Sigmoid colon (tissue), 7 donors: ENCODE data around the gene SLC5A4. TPM values are rescaled to one million over a fixed set of nuclear protein-coding genes. Genes with fewer than 3 reads are reported as not detected.
"Not testable (repeated sequence)": the region's sequence is repeated elsewhere in the genome, so short reads cannot be mapped to it uniquely, and the experiment has no call there.

Experiments
- DNase-seq: peaks from one replicate; pipeline ENCODE4 v3.0.0-alpha.2; 2019
- H3K27ac ChIP-seq, 4 donors: fragments of 200-600 bp; sonication (generic); one replicate each; pipeline ENCODE4 v1.5.1; 2016 to 2019; ENCODE audit warnings: mild to moderate bottlenecking in 1 of 4
- H3K27me3 ChIP-seq, 3 donors: fragments of 200-600 bp; sonication (generic); one replicate each; pipeline ENCODE4 v1.5.1; 2019; ENCODE audit warnings: mild to moderate bottlenecking in 1 of 3
- H3K36me3 ChIP-seq, 4 donors: fragments of 200-600 bp; sonication (generic); one replicate each; pipeline ENCODE4 v1.5.1; 2016 to 2019
- H3K4me1 ChIP-seq, 4 donors: fragments of 200-600 bp; sonication (generic); one replicate each; pipeline ENCODE4 v1.5.1; 2017 to 2019
- H3K4me3 ChIP-seq, 4 donors: fragments of 200-600 bp; sonication (generic); one replicate each; pipeline ENCODE4 v1.5.1; 2017 to 2019; ENCODE audit warnings: mild to moderate bottlenecking in 2 of 4, moderate library complexity in 1 of 4
- H3K9me3 ChIP-seq, 4 donors: fragments of 200-600 bp in 3 of 4; sonication (generic) in 3 of 4; one replicate each; pipeline versions ENCODE4 v1.5.1 to v1.6.1; 2013 to 2019
- EP300 ChIP-seq, 4 donors: sonication (generic); formaldehyde crosslinking; IDR thresholded peaks; one replicate each; pipeline ENCODE4 v1.6.1; 2017; ENCODE audit warnings: antibody characterized with exemption in 4 of 4
- POLR2A ChIP-seq, 2 donors: fragments of 450-650 bp; IDR thresholded peaks; one replicate each; pipeline ENCODE4 v1.6.1; 2016; ENCODE audit warnings: antibody characterized with exemption in 2 of 2, mild to moderate bottlenecking in 2 of 2, moderate library complexity in 2 of 2
- POLR2AphosphoS5 ChIP-seq, 4 donors: sonication (generic); formaldehyde crosslinking; IDR thresholded peaks; one replicate each; pipeline ENCODE4 v1.6.1; 2017; ENCODE audit warnings: antibody characterized with exemption in 4 of 4
- WGBS, 2 donors: extraction: QIAGEN DNeasy Blood & Tissue Kit; methylation state at CpG; one replicate each; pipeline ENCODE4 v1.1.7; 2013; 5-methylcytosine and 5-hydroxymethylcytosine counted together
- intact Hi-C: fragments of 100-400 bp; cut with DNase I; formaldehyde crosslinking; loops from one replicate; pipeline ENCODE4 v1.15.1; 2023
- polyA plus RNA-seq, 3 donors: library from polyadenylated mRNA; stranded (reverse); fragments of 200-250 nt; gene quantifications; one replicate each; pipeline ENCODE4 v1.2.3, GENCODE V29; 2013
- total RNA-seq, 4 donors: library from RNA; depleted of rRNA; stranded (reverse); fragments of >200 nt; gene quantifications; one replicate each; pipeline ENCODE4 v1.1.0, GENCODE V29; 2016
- TF ChIP-seq, protein P1 (sequence below), 4 experiments: fragments of 450-650 bp in 3 of 4; fragments of 200-600 bp in 1 of 4; IDR thresholded peaks; one replicate each; pipeline ENCODE4 v1.5.1; 2016 to 2019; ENCODE audit warnings: antibody characterized with exemption in 4 of 4, mild to moderate bottlenecking in 3 of 4, moderate library complexity in 2 of 4
- donor health status: healthy with polysubstance abuse.
- donor health status: Bipolar disorder and iron deficiency.
- donor health status: healthy.

Gene SLC5A4
- total and polyA plus RNA-seq, 7 donors = 0.16 to 1.1 (median 0.36) TPM; not detected in 4

DNA sequence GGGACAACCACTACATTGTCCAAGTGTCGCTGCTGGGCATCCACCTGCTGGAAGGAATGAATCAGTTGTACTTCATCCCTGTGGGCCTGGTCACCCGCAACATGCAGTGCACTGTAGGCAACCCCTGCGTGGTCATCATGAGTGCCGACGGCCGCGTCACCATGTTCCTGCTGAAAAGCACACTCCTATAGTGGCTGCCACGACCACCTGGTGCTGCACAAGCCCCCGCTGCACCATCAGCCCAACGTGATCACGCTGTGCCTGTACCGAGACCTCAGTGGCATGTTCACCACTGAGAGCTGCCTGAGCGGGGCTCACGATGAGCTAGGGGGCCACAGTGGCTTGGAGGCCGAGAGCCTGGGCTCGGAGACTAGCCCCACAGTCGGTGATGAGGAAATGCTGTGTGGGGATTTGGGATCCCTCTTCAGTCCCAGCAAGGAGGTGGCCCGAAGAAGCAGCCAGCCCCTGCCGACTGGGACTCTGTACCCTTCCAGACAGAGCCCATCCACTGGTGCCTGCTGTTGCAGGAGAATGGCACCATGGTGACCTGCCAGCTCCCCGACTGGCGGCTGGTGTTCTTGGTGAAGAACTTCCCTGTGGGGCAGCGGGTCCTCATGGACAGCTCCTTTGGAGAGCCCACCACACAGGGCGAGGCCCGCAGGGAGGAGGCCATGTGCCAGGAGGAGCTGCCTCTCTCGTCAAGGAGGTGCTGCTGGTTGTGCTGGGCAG, 15.7 kb upstream of the SLC5A4 start:
- WGBS, 2 donors = 90 to 91% methylated on average over 25 of the region's 25 CpGs
- Histone ChIP-seq H3K27me3 (no peaks in the 10 kb centered on the region), H3K9me3 (no peaks in the 10 kb centered on the region), H3K4me3 (no peak overlapping the region), H3K36me3 (no peaks in the 10 kb centered on the region), H3K27ac (no peak overlapping the region), H3K4me1 (peaks cover 0 to 3% (median 0%) of the 10 kb centered on the region in 4 donors)
- intact Hi-C loops = no loop called here
- no peak for TF ChIP-seq POLR2A (IDR thresholded peaks at IDR 0.05)
- DNase-seq = no peak

DNA sequence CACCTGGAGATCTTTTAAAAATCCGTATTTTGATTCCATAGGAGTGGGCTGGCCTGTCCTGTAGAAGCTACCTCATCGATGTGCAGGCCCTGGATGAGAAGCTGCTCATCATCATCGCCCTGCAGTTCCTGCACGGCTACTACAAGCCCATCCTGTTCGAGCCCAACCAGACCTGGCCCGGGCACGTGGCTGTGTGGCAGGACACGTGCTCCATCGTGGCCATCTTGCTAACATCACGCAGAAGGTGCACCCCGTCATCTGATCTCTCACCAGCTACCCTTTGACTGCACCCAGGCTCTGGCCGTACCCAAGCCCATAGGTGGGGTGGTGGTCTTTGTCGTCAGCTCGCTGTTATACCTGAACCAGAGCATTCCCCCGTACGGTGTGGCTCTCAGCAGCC, 14.2 kb upstream of the SLC5A4 start:
- Histone ChIP-seq H3K4me3 (no peak overlapping the region), H3K27ac (no peak overlapping the region), H3K9me3 (no peaks in the 10 kb centered on the region), H3K27me3 (no peaks in the 10 kb centered on the region), H3K36me3 (no peaks in the 10 kb centered on the region), H3K4me1 (peaks cover 0 to 3% (median 0%) of the 10 kb centered on the region in 4 donors)
- DNase-seq = no peak
- 91 to 93% methylated on average over 16 of the region's 16 CpGs for WGBS, 2 donors
- intact Hi-C loops = no loop called here
- TF ChIP-seq EP300 (IDR thresholded peaks at IDR 0.05) (no peak), POLR2AphosphoS5 (IDR thresholded peaks at IDR 0.05) (no peak)
- TF ChIP-seq, protein P1, sequence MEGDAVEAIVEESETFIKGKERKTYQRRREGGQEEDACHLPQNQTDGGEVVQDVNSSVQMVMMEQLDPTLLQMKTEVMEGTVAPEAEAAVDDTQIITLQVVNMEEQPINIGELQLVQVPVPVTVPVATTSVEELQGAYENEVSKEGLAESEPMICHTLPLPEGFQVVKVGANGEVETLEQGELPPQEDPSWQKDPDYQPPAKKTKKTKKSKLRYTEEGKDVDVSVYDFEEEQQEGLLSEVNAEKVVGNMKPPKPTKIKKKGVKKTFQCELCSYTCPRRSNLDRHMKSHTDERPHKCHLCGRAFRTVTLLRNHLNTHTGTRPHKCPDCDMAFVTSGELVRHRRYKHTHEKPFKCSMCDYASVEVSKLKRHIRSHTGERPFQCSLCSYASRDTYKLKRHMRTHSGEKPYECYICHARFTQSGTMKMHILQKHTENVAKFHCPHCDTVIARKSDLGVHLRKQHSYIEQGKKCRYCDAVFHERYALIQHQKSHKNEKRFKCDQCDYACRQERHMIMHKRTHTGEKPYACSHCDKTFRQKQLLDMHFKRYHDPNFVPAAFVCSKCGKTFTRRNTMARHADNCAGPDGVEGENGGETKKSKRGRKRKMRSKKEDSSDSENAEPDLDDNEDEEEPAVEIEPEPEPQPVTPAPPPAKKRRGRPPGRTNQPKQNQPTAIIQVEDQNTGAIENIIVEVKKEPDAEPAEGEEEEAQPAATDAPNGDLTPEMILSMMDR (IDR thresholded peaks at IDR 0.05) = no peak

DNA sequence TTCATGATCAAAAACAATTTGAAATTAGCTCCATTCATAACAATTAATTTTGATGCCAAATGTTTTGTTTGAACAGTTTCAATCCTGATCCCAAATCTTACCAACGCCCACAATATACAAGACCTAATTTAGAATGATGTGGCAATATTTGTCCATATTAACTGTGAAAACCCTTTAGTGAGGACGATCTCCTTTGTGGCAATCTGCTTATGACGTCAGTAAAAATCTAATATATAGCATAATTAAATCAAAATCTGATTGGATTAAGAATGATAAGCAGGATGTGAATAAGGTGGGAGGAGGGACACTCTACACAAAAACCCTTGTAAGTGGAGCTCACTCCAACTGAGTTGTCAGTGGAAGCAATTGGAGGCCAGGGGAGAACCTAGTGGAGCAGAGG, 11.9 kb upstream of the SLC5A4 start:
- Histone ChIP-seq H3K9me3 (no peaks in the 10 kb centered on the region), H3K4me1 (peaks cover 0 to 3% (median 0%) of the 10 kb centered on the region in 4 donors), H3K27me3 (no peaks in the 10 kb centered on the region), H3K36me3 (no peaks in the 10 kb centered on the region), H3K27ac (no peak overlapping the region), H3K4me3 (no peak overlapping the region)
- WGBS, 2 donors = 45 to 68% methylated on average over 3 of the region's 3 CpGs
- no peak for DNase-seq
- intact Hi-C loops = no loop called here
- TF ChIP-seq POLR2A (IDR thresholded peaks at IDR 0.05) (no peak), POLR2AphosphoS5 (IDR thresholded peaks at IDR 0.05) (no peak), EP300 (IDR thresholded peaks at IDR 0.05) (no peak)
- TF ChIP-seq, protein P1 (IDR thresholded peaks at IDR 0.05) = no peak

DNA sequence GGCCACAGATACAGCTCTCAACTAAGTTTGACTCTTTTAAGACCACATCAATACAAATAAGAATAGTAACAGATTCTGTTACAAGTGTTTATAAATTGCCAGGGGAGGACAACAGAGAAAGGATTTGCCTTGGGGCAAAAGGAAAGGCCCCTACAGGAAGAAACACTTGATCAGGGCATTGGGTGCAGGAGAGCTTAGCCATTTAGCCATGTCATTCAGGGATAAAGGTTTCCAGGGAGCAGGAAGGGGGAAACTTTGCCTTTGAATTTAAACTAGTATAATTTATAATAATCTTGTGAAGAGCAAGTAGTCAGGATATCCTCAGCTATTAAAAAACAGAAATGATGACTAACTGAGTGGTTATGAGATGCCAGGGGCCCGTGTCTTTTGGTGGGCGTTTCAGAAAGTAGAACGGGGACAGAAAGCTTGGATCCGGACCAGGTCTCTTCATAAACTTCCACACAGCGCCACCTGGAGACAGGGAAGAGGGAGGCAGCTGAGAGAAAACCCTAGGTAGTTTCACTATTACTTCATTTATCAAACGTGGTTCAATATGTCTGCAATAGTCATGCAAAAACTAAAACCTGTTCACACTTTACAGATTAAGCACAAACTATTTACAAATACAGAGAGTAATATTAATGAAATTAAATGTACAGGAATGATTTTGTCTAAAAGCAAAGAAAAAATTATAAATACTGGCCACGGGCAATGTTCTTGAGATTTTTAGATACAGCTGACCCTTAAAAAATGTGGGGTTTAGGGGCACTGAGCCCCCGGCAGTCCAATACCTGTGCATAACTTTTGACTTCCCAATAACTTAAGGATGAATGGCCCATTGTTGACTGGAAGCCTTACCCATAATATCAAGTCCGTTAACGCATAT, 11.0 kb upstream of the SLC5A4 start:
- Histone ChIP-seq H3K27ac (no peak overlapping the region), H3K36me3 (no peaks in the 10 kb centered on the region), H3K27me3 (no peaks in the 10 kb centered on the region), H3K9me3 (no peaks in the 10 kb centered on the region), H3K4me1 (peaks cover 0 to 3% (median 0%) of the 10 kb centered on the region in 4 donors), H3K4me3 (peak overlapping the region in 2 of 4 donors; percentile 10 to 13)
- TF ChIP-seq POLR2AphosphoS5 (IDR thresholded peaks at IDR 0.05) = peak in 1 of 4 donors; percentile 43
- TF ChIP-seq, protein P1 (IDR thresholded peaks at IDR 0.05) = peak; percentile 19 to 77 (median 66)
- TF ChIP-seq EP300 (IDR thresholded peaks at IDR 0.05) = no peak
- no peak for TF ChIP-seq POLR2A (IDR thresholded peaks at IDR 0.05)
- WGBS, 2 donors = 27% methylated on average over 10 of the region's 10 CpGs
- intact Hi-C loops = loop anchor here (1.0 kb wide), 1 partner anchor 289 kb away; no protein-coding TSS in a partner anchor
- peak; percentile 79 for DNase-seq

DNA sequence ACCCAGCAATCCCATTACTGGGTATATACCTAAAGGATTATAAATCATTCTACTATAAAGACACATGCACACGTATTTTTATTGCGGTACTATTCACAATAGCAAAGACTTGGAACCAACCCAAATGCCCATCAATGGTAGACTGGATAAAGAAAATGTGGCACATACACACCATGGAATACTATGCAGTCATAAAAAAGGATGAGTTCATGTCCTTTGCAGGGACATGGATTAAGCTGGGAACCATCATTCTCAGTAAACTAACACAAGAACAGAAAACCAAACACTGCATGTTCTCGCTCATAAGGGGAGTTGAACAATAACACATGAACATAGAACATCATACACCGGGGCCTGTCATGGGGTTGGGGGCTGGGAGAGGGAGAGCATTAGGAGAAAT, 8.5 kb upstream of the SLC5A4 start:
- H3K36me3 ChIP-seq, intact Hi-C loops, H3K27me3 ChIP-seq, H3K27ac ChIP-seq, H3K9me3 ChIP-seq, DNase-seq, H3K4me3 ChIP-seq, H3K4me1 ChIP-seq: not testable (repeated sequence)
- WGBS, 2 donors = 70 to 90% methylated on average over 4 of the region's 4 CpGs
